DOHH2 (cell line): ENCODE measurements around the gene GAS2L3.

Source experiments
- H3F3A ChIP-seq: fragments of 200-600 bp; sonication (generic), shearing (Covaris generic); 2 replicates; pipeline ENCODE4 v1.6.0; 2016; ENCODE audit warnings: antibody characterized with exemption, mild to moderate bottlenecking; ENCODE audit not compliant: control insufficient read depth, insufficient read depth
- H3K27ac ChIP-seq: fragments of 200-600 bp; sonication (generic); 2 replicates; pipeline ENCODE4 v1.5.1; 2014; ENCODE audit warnings: low read depth, mild to moderate bottlenecking, low read length, moderate library complexity
- H3K27me3 ChIP-seq: fragments of 200-600 bp; sonication (generic); 2 replicates; pipeline ENCODE4 v1.6.1; 2014; ENCODE audit warnings: mild to moderate bottlenecking, low read length, mixed read lengths; ENCODE audit not compliant: control insufficient read depth
- H3K36me3 ChIP-seq: fragments of 200-600 bp; sonication (generic); 2 replicates; pipeline ENCODE4 v1.6.1; 2014; ENCODE audit warnings: mild to moderate bottlenecking, low read length, moderate library complexity, mixed read lengths; ENCODE audit not compliant: control insufficient read depth
- H3K4me1 ChIP-seq: fragments of 200-600 bp; sonication (generic); 2 replicates; pipeline ENCODE4 v1.6.1; 2014; ENCODE audit warnings: mild to moderate bottlenecking, low read length, mixed read lengths; ENCODE audit not compliant: control insufficient read depth
- H3K4me2 ChIP-seq: fragments of 200-600 bp; sonication (generic); 2 replicates; pipeline ENCODE4 v1.6.0; 2014; ENCODE audit warnings: mild to moderate bottlenecking, low read length, moderate library complexity
- H3K4me3 ChIP-seq: fragments of 200-600 bp; sonication (generic); 2 replicates; pipeline ENCODE4 v1.5.1; 2014; ENCODE audit warnings: mild to moderate bottlenecking, low read length, mixed read lengths
- H3K79me2 ChIP-seq: fragments of 200-600 bp; sonication (generic); 2 replicates; pipeline ENCODE4 v1.6.1; 2014; ENCODE audit warnings: mild to moderate bottlenecking, low read length, mixed read lengths; ENCODE audit not compliant: control insufficient read depth
- H3K9me2 ChIP-seq: fragments of 200-600 bp; sonication (generic); replicated peaks from 2 replicates; pipeline ENCODE4 v1.6.1; 2014; ENCODE audit warnings: mild to moderate bottlenecking, low read length, mixed read lengths; ENCODE audit not compliant: control insufficient read depth
- H3K9me3 ChIP-seq: fragments of 200-600 bp; sonication (generic); 2 replicates; pipeline ENCODE4 v1.6.1; 2014; ENCODE audit warnings: antibody characterized with exemption, low read length, mixed read lengths; ENCODE audit not compliant: control insufficient read depth, insufficient read depth
- H4K20me1 ChIP-seq: fragments of 200-600 bp; sonication (generic); 2 replicates; pipeline ENCODE4 v1.6.0; 2014; ENCODE audit warnings: low read depth, mild to moderate bottlenecking, antibody characterized with exemption, low read length, moderate library complexity; ENCODE audit not compliant: control insufficient read depth, insufficient read depth
- CTCF ChIP-seq: fragments of 200-600 bp; sonication (generic); IDR thresholded peaks from one replicate; pipeline ENCODE4 v1.5.1; 2014; ENCODE audit warnings: antibody characterized with exemption, mild to moderate bottlenecking, low read depth, low read length; ENCODE audit not compliant: poor library complexity, severe bottlenecking
- EZH2phosphoT487 ChIP-seq: fragments of 200-600 bp; sonication (generic); IDR thresholded peaks from 2 replicates; pipeline ENCODE4 v1.6.1; 2017; ENCODE audit warnings: borderline replicate concordance, mild to moderate bottlenecking, antibody characterized with exemption, low read length, moderate library complexity, mixed read lengths

Gene GAS2L3

GRCh38 chr12:100576331-100577036 lies 3.0 kb downstream of the GAS2L3 start:
- Histone ChIP-seq H3K4me1 (peaks cover 16% of the 10 kb centered on the region), H3F3A (no peaks in the 10 kb centered on the region), H3K27me3 (no peaks in the 10 kb centered on the region), H3K9me3 (no peaks in the 10 kb centered on the region), H3K79me2 (no peaks in the 10 kb centered on the region), H3K9me2 (no peaks in the 10 kb centered on the region), H3K4me3 (no peak overlapping the region), H3K4me2 (no peak overlapping the region), H4K20me1 (no peaks in the 10 kb centered on the region), H3K27ac (no peak overlapping the region), H3K36me3 (no peaks in the 10 kb centered on the region)
- TF ChIP-seq CTCF (no peak), EZH2phosphoT487 (no peak)

- no peak for TF ChIP-seq CTCF
- no peak for TF ChIP-seq EZH2phosphoT487
- no peaks in the 10 kb centered on the region for H3K79me2 ChIP-seq
Measured at GRCh38 chr12:100578923-100579322, 5.4 kb downstream of the GAS2L3 start.

GRCh38 chr12:100579844-100580243 lies 6.4 kb downstream of the GAS2L3 start:
- Histone ChIP-seq H3K27me3 (no peaks in the 10 kb centered on the region), H3F3A (no peaks in the 10 kb centered on the region), H3K4me3 (no peak overlapping the region), H3K4me1 (no peaks in the 10 kb centered on the region), H4K20me1 (no peaks in the 10 kb centered on the region), H3K27ac (no peak overlapping the region), H3K79me2 (no peaks in the 10 kb centered on the region), H3K9me3 (no peaks in the 10 kb centered on the region), H3K9me2 (no peaks in the 10 kb centered on the region), H3K4me2 (no peak overlapping the region), H3K36me3 (no peaks in the 10 kb centered on the region)
- TF ChIP-seq EZH2phosphoT487 (no peak), CTCF (no peak)

More at GRCh38 chr12:100578923-100579322, 5.4 kb downstream of the GAS2L3 start:
- Histone ChIP-seq H3F3A (no peaks in the 10 kb centered on the region), H3K4me2 (no peak overlapping the region), H3K36me3 (no peaks in the 10 kb centered on the region), H3K9me3 (no peaks in the 10 kb centered on the region), H4K20me1 (no peaks in the 10 kb centered on the region), H3K27me3 (no peaks in the 10 kb centered on the region), H3K27ac (no peak overlapping the region), H3K4me3 (no peak overlapping the region), H3K4me1 (peaks cover 6% of the 10 kb centered on the region; the same call in 1 of the 2 replicates), H3K9me2 (no peaks in the 10 kb centered on the region)
